Prostate gland (tissue), 2 donors: ENCODE results near the gene UNC93A. TPM values are rescaled to one million over a fixed set of nuclear protein-coding genes. Genes with fewer than 3 reads are reported as not detected.
"Not testable (repeated sequence)": the region's sequence is repeated elsewhere in the genome, so short reads cannot be mapped to it uniquely, and the experiment has no call there.

Experiments used
- DNase-seq: peaks from one replicate; pipeline ENCODE4 v3.0.0-alpha.2; 2019; ENCODE audit warnings: low spot score
- H3K27ac ChIP-seq, 2 donors: fragments of 200-600 bp; sonication (generic); 2 replicates each; pipeline ENCODE4 v1.5.1; 2017 to 2019
- H3K27me3 ChIP-seq: fragments of 200-600 bp; sonication (generic); replicated peaks from 2 replicates; pipeline ENCODE4 v1.5.1; 2019; ENCODE audit not compliant: insufficient read depth
- H3K36me3 ChIP-seq, 2 donors: fragments of 200-600 bp; sonication (generic); 1 replicate in 1 of 2; 2 replicates in 1 of 2; pipeline versions ENCODE4 v1.5.1 to v1.8.1; 2017 to 2019
- H3K4me1 ChIP-seq: fragments of 200-600 bp; sonication (generic); replicated peaks from 2 replicates; pipeline ENCODE4 v1.5.1; 2019
- H3K4me3 ChIP-seq, 2 donors: fragments of 200-600 bp; sonication (generic); 2 replicates each; pipeline ENCODE4 v1.5.1; 2017 to 2019
- H3K9me3 ChIP-seq: fragments of 200-600 bp; sonication (generic); 2 replicates; pipeline ENCODE4 v1.5.1; 2017
- POLR2A ChIP-seq: fragments of 450-650 bp; IDR thresholded peaks from one replicate; pipeline ENCODE4 v1.6.1; 2016; ENCODE audit warnings: antibody characterized with exemption, mild to moderate bottlenecking
- POLR2AphosphoS5 ChIP-seq: sonication (generic); formaldehyde crosslinking; IDR thresholded peaks from one replicate; pipeline ENCODE4 v1.6.1; 2017; ENCODE audit warnings: antibody characterized with exemption
- whole genome bisulfite sequencing: methylation state at CpG from one replicate; pipeline ENCODE4 v1.1.5; 2018; 5-methylcytosine and 5-hydroxymethylcytosine counted together
- intact Hi-C: fragments of 100-400 bp; cut with DNase I; formaldehyde crosslinking; loops from one replicate; pipeline ENCODE4 v1.14.2; 2022
- total RNA-seq, 2 donors: library from RNA; depleted of rRNA; stranded (reverse); fragments of >200 nt; gene quantifications; one replicate each; pipeline ENCODE4 v1.1.0, GENCODE V29; 2016
- TF ChIP-seq, protein P1 (sequence below), 4 experiments: fragments of 200-600 bp in 2 of 4; fragments of 450-650 bp in 2 of 4; sonication (generic) in 2 of 4; IDR thresholded peaks; 1 replicate in 3 of 4; 2 replicates in 1 of 4; pipeline ENCODE4 v1.5.1; 2016 to 2019; ENCODE audit warnings: antibody characterized with exemption in 4 of 4, mild to moderate bottlenecking in 2 of 4, moderate library complexity in 2 of 4

Gene UNC93A
- total RNA-seq, 2 donors from 2014 or later, result 0.51 to 0.55 TPM

DNA sequence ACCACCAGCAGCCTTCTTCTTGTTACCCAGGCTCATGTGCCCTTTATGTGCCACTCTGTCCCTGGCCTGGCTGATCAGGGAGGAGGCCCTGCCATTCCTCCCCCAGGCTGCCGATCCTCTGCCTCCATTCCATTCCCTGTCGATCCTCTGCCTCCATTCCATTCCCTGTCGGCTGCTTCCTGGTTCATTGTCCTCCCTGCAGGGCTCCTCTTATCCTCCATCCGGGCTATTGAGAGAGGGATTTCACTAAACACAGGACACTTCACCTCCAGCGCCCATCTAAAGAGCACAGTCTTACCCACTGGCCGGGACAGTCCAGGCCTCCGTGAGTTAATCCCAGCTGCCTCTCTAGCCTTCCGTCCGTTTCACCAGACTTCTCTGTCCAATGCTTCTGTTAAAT is 26.1 kb downstream of the UNC93A start:
- no peak for TF ChIP-seq POLR2A
- TF ChIP-seq POLR2AphosphoS5, result no peak
- TF ChIP-seq, protein P1, sequence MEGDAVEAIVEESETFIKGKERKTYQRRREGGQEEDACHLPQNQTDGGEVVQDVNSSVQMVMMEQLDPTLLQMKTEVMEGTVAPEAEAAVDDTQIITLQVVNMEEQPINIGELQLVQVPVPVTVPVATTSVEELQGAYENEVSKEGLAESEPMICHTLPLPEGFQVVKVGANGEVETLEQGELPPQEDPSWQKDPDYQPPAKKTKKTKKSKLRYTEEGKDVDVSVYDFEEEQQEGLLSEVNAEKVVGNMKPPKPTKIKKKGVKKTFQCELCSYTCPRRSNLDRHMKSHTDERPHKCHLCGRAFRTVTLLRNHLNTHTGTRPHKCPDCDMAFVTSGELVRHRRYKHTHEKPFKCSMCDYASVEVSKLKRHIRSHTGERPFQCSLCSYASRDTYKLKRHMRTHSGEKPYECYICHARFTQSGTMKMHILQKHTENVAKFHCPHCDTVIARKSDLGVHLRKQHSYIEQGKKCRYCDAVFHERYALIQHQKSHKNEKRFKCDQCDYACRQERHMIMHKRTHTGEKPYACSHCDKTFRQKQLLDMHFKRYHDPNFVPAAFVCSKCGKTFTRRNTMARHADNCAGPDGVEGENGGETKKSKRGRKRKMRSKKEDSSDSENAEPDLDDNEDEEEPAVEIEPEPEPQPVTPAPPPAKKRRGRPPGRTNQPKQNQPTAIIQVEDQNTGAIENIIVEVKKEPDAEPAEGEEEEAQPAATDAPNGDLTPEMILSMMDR (IDR thresholded peaks at IDR 0.05), result no peak
- H3K36me3 ChIP-seq, result no peaks in the 10 kb centered on the region
- H3K27ac ChIP-seq, result no peak overlapping the region
- 85% methylated on average over 9 of the region's 9 CpGs for WGBS
- DNase-seq, result no peak
- intact Hi-C loops, result no loop called here
- no peaks in the 10 kb centered on the region for H3K27me3 ChIP-seq
- H3K9me3 ChIP-seq, result no peaks in the 10 kb centered on the region
- H3K4me3 ChIP-seq, result no peak overlapping the region
- no peaks in the 10 kb centered on the region for H3K4me1 ChIP-seq

DNA sequence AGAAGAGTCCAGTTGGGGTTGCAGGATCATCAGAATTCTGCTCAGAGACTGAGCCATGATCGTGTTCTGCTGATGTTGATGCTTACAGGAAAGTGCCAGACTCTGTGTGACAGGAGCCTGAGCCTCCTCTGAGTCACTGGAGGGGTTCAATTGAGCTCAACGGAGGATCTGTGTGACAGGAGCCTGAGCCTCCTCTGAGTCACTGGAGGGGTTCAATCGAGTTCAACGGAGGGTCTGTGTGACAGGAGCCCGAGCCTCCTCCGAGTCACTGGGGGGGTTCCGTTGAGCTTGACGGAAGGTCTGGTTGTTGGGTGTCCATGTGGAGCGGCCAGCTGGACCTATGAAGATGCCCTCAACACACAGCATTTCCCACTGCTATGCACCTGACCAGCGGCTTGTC is 27.2 kb downstream of the UNC93A start:
- H3K9me3 ChIP-seq, H3K4me1 ChIP-seq, H3K27ac ChIP-seq, H3K36me3 ChIP-seq, H3K27me3 ChIP-seq, intact Hi-C loops, H3K4me3 ChIP-seq, DNase-seq: not testable (repeated sequence)
- 89% methylated on average over 10 of the region's 10 CpGs for WGBS

GRCh38 chr6:167318856-167319255 is 27.7 kb downstream of the UNC93A start:
- WGBS, result 83% methylated on average over 10 of the region's 10 CpGs
- intact Hi-C loops, H3K27me3 ChIP-seq, H3K4me3 ChIP-seq, H3K9me3 ChIP-seq, DNase-seq, H3K36me3 ChIP-seq, H3K27ac ChIP-seq, H3K4me1 ChIP-seq: not testable (repeated sequence)

GRCh38 chr6:167319856-167320753 is 29.0 kb downstream of the UNC93A start:
- H3K9me3 ChIP-seq, H3K27me3 ChIP-seq, H3K27ac ChIP-seq, H3K36me3 ChIP-seq, H3K4me1 ChIP-seq, DNase-seq, H3K4me3 ChIP-seq, intact Hi-C loops: not testable (repeated sequence)
- WGBS, result 48% methylated on average over 7 of the region's 32 CpGs

- 84% methylated on average over 13 of the region's 13 CpGs for WGBS
- H3K4me1 ChIP-seq, intact Hi-C loops, H3K9me3 ChIP-seq, H3K27ac ChIP-seq, DNase-seq, H3K36me3 ChIP-seq, H3K27me3 ChIP-seq, H3K4me3 ChIP-seq: not testable (repeated sequence)
Observed at GRCh38 chr6:167320754-167321056, 29.6 kb downstream of the UNC93A start.

DNA sequence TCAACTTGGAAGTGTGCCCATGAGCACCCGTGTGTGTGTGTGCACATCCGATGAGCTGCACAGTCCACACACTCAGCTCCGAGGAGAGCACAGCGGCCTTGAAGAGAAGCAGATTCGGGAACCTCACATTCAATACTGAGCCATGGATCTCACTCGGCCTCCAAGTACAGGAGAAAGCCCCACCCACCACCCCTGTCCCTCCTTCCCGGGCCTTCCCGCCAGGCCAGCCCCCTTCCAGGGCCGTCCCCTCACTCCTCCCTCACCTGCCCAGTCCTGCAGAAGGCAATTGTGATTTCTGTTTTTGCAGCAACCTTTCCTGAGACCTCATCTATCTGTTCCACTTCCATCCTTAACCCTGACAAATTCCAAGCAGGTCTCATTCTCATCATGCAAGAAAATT is 30.1 kb downstream of the UNC93A start:
- WGBS, result 75% methylated on average over 9 of the region's 9 CpGs
- H3K36me3 ChIP-seq, H3K27me3 ChIP-seq, H3K27ac ChIP-seq, H3K9me3 ChIP-seq, intact Hi-C loops, H3K4me3 ChIP-seq, DNase-seq, H3K4me1 ChIP-seq: not testable (repeated sequence)

DNA sequence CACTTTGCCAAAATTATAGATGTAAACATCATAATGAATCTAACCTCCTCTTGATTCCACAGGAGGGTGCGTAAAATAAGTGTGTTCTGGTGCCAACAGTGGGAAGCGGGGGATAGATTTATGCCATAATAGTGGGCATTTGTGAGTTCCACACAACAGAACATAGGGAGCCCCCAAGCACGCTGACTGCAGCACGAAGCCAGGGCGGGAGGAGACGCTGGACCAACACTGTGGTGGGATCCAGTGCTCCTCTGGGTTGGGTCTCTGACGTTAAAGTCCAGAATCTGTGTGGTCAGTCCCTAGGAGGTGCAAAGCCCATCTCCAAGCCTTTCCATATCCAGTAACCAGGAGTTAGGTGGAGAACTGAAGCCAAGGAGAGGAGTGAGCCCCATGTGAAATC is 32.0 kb downstream of the UNC93A start:
- 92% methylated on average over 7 of the region's 7 CpGs for WGBS
- no peak for DNase-seq

More for the DNA sequence above, 32.0 kb downstream of the UNC93A start:
- no peaks in the 10 kb centered on the region for H3K9me3 ChIP-seq
- H3K36me3 ChIP-seq, result no peaks in the 10 kb centered on the region
- no peaks in the 10 kb centered on the region for H3K4me1 ChIP-seq
- H3K27ac ChIP-seq, result no peak overlapping the region
- intact Hi-C loops, result no loop called here
- H3K27me3 ChIP-seq, result no peaks in the 10 kb centered on the region
- TF ChIP-seq POLR2AphosphoS5, result no peak
- no peak for TF ChIP-seq POLR2A
- TF ChIP-seq, protein P1 (IDR thresholded peaks at IDR 0.05), result no peak
- H3K4me3 ChIP-seq, result no peak overlapping the region
